ENCODE data around the gene TLNRD1.
A peak's percentile ranks its signal among the peaks of the same experiment; 100 is the strongest.

TLNRD1 gene

DNA sequence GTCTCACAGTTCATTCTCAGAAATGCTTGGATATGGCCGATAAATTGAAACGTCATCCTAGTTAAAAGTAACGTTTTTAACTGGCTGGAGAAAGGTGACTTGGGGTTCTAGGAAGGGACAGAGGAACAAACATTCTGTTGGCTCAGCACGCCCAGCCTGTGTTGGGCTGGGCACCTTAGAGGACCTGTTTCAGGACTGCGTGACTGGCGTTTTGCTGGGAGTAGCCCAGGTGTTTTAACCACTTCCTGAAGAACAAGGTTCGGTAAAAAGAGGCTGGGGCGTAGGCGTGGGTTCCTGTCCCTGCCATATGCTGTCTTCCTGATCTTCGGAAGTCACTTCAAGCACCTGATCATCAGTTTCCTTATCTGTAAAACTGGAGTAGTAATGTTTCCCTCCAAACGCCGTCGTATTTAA is 1.1 kb upstream of the TLNRD1 start:
- no peak for TF ChIP-seq JUND (IDR thresholded peaks at IDR 0.05; ENCODE audit: low read depth)

DNA sequence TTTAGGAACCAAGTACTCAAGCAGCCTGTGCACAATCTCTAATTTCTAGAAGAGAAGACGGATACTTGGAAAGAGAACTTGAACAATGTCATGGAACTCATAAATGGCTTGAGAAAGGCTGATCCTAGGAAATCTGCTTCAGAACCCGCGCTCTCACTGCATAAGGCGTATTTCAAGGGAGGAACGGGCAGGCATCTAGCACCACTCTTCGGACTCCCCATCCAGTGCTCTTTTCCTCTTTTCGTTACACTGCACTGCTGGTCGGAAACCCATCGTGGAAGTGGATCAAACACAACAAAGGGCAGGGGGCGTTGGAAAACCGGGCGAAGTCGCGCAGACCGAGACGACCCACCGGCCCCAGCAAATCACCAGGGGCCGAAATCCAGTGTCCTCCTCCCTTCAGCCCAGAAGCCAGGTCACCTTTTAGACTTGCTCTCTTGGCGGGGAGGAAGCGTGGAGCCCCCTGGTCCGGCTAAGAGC is 539 bp upstream of the TLNRD1 start:
- in situ Hi-C loops (cut with HindIII; ENCODE audit: low pct_unique_long_range_greater_than_20kb, low sequenced_read_pairs) = no loop called here
- no peak for TF ChIP-seq JUND (IDR thresholded peaks at IDR 0.05; ENCODE audit: low read depth)
- no peak for DNase-seq (ENCODE audit: low read depth in 1 of 2, low spot score in 1 of 2)

More for the DNA sequence above, 1.1 kb upstream of the TLNRD1 start:
- in situ Hi-C loops (cut with HindIII; ENCODE audit: low pct_unique_long_range_greater_than_20kb, low sequenced_read_pairs) = no loop called here
- peak; percentile 38 to 62 for DNase-seq (ENCODE audit: low read depth in 1 of 2, low spot score in 1 of 2)

DNA sequence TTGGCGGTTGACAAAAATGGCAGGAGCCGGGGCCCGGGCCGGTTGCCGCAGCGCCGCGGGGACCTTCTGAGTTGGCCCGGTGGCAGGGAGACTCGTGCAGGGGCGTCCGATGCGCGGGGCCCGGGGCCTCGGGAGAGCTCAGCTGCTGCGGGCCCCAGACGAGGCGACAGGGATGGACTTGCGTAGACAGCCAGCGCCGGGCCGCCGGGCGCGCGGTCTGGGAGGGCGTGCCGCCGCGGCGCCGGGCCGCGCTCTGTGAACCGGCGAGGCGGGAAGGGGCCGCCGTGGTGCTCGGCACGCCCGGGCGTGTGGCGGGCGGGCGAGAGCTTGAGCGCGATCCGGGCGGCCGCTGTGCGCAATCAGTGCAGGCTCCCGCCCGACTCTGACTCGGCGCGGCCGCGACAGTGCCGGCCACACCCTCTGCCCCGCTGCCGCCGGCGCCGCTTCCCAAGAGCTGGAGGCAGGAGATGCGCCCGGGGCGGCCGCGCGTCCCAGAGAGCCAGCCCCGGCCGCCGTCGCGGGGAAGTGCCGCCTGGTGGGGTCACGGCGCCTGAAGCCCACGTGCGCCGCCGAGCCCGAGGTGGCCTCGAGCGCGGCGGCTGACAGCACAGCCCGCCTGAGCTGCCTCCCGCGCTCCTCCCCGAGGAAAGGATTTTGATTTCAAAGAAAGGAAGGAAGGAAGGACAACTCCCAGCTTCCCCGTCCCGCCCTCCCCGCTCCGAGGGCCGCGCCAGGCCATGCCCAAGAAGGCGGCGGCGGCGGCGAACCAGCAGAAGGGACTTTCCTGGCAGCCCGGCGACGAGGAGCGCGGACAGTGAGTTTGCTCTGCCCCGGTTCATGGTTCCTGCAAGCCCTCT is 657 bp downstream of the TLNRD1 start:
- peak; percentile 46 to 51 for DNase-seq (ENCODE audit: low read depth in 1 of 2, low spot score in 1 of 2)
- TF ChIP-seq JUND (IDR thresholded peaks at IDR 0.05; ENCODE audit: low read depth) = no peak
- in situ Hi-C loops (cut with HindIII; ENCODE audit: low pct_unique_long_range_greater_than_20kb, low sequenced_read_pairs) = no loop called here

DNA sequence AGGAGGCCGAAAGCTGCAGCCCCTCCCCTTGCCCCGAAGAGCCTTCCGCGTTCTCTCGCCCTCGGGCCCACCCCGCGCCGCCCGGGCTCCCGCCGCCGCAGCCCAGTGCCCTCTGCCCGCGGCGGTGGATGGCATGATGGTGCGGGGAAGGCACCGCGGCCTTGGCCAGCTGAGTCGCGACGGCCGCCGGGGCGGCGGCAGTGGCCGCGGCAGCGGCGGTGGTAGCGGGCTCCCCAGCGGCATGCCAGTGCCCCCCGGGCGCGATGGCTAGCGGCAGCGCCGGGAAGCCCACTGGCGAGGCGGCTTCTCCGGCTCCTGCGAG is 1.2 kb downstream of the TLNRD1 start:
- in situ Hi-C loops (cut with HindIII; ENCODE audit: low pct_unique_long_range_greater_than_20kb, low sequenced_read_pairs) = no loop called here
- no peak for TF ChIP-seq JUND (IDR thresholded peaks at IDR 0.05; ENCODE audit: low read depth)
- DNase-seq (ENCODE audit: low read depth in 1 of 2, low spot score in 1 of 2) = no peak

DNA sequence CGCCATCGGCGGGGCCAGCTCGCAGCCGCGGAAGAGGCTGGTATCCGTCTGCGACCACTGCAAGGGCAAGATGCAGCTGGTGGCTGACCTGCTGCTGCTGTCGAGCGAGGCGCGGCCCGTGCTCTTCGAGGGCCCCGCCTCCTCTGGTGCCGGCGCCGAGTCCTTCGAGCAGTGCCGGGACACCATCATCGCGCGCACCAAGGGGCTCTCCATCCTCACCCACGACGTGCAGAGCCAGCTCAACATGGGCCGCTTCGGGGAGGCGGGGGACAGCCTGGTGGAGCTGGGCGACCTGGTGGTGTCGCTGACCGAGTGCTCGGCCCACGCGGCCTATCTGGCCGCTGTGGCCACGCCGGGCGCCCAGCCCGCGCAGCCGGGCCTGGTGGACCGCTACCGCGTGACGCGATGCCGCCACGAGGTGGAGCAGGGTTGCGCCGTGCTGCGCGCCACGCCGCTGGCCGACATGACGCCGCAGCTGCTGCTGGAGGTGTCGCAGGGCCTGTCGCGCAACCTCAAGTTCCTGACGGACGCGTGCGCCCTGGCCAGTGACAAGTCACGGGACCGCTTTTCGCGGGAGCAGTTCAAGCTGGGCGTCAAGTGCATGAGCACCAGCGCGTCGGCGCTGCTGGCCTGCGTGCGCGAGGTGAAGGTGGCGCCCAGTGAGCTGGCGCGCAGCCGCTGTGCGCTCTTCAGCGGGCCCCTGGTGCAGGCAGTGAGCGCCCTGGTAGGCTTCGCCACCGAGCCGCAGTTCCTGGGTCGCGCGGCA is 1.8 kb downstream of the TLNRD1 start:
- DNase-seq (ENCODE audit: low read depth in 1 of 2, low spot score in 1 of 2) = no peak
- no peak for TF ChIP-seq JUND (IDR thresholded peaks at IDR 0.05; ENCODE audit: low read depth)
- in situ Hi-C loops (cut with HindIII; ENCODE audit: low pct_unique_long_range_greater_than_20kb, low sequenced_read_pairs) = no loop called here

DNA sequence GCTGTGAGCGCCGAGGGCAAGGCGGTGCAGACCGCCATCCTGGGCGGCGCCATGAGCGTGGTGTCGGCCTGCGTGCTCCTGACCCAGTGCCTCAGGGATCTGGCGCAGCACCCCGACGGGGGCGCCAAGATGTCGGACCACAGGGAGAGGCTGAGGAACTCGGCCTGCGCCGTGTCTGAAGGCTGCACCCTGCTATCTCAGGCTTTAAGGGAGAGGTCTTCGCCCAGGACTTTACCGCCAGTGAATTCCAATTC is 2.3 kb downstream of the TLNRD1 start:
- in situ Hi-C loops (cut with HindIII; ENCODE audit: low pct_unique_long_range_greater_than_20kb, low sequenced_read_pairs) = no loop called here
- TF ChIP-seq JUND (IDR thresholded peaks at IDR 0.05; ENCODE audit: low read depth) = no peak
- DNase-seq (ENCODE audit: low read depth in 1 of 2, low spot score in 1 of 2) = no peak

DNA sequence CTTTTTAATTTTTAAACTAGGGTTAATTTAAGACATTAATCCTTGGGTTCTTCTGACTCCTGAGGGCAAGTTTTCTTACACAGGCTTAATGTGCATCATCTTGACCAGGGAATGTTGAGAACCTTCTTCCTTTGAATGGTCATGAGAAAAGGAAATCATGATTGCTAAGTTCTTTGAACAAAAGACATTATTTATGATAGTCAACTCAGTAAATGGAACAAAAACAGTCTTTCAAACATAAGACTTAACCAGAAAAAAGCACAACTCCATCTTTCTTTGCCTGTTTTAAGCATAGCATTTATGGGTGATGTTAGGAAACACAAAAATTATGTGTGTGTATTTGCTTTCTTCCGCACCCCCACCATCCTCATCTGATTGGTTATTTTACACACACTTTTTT is 5.4 kb downstream of the TLNRD1 start:
- in situ Hi-C loops (cut with HindIII; ENCODE audit: low pct_unique_long_range_greater_than_20kb, low sequenced_read_pairs) = no loop called here
- TF ChIP-seq JUND (IDR thresholded peaks at IDR 0.05; ENCODE audit: low read depth) = no peak
- no peak for DNase-seq (ENCODE audit: low read depth in 1 of 2, low spot score in 1 of 2)

DNA sequence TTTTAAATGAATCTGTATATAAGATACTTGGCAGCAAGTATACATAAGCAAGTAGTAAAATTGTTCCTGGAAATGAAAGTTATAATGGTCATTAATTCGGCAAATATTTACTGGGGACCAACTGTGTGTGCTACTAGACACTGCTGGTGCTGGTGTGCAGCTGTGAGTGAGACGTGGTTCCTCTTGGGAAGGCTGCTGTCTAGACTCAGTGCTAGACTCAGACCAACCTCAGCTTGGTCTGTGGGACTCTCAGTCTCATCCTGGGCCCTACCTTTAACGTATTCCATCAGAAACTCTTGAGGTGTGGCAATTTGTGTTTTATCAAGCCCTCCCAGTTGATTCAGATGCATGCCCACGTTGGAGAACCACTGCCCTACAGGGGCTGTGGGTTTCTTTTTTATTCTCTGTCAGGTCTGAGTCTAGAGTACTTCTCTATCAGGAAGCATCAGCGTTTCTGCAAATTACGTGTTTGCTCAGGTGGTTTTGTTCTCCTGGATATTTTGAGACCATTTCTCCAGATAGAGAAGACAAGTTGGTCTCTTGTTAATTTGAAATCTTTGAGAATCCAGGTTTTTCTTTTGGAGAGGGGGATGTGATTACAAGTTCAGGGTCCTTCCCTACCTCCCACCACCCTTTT is 6.8 kb downstream of the TLNRD1 start:
- in situ Hi-C loops (cut with HindIII; ENCODE audit: low pct_unique_long_range_greater_than_20kb, low sequenced_read_pairs) = no loop called here
- no peak for DNase-seq (ENCODE audit: low read depth in 1 of 2, low spot score in 1 of 2)
- TF ChIP-seq JUND (IDR thresholded peaks at IDR 0.05; ENCODE audit: low read depth) = no peak

DNA sequence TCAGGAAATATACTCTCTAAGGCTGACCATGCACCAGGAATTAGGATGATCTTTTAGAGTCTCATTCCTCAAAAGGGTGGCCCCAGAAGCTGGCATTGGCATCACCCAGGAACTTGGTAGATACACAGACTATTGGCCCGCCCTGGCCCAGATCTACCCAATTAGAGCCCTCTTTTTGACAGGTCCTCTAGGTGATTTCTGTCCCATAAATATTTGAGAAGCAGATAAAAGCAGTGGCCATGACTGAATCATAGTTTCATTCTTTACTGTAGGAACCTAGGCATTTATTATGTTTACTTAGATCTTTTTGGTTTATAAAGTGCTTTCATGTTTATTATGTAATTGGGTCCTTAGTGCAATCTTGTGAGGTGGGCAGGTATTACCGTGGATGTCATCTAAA is 7.6 kb downstream of the TLNRD1 start:
- DNase-seq (ENCODE audit: low read depth in 1 of 2, low spot score in 1 of 2) = no peak
- TF ChIP-seq JUND (IDR thresholded peaks at IDR 0.05; ENCODE audit: low read depth) = no peak
- in situ Hi-C loops (cut with HindIII; ENCODE audit: low pct_unique_long_range_greater_than_20kb, low sequenced_read_pairs) = no loop called here

DNA sequence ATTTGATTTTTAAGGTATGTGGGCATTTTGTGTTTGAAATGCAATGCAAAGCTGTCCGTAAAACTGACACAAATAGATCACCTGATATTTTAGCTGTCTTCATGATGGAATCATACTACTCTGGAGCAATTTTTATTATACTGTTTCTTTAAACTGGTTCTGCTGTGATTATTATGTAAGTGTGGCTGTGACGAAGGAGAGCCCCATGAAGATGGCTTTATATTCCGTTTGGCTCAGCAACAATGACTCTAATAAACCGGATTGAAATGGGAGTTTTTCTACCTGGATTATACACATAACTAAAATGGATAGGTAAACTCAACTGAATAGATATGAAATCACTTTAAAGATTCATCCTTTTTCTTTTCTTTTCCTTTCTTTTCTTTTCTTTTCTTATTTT is 9.4 kb downstream of the TLNRD1 start:
- DNase-seq (ENCODE audit: low read depth in 1 of 2, low spot score in 1 of 2) = no peak
- no peak for TF ChIP-seq JUND (IDR thresholded peaks at IDR 0.05; ENCODE audit: low read depth)
- in situ Hi-C loops (cut with HindIII; ENCODE audit: low pct_unique_long_range_greater_than_20kb, low sequenced_read_pairs) = no loop called here

DNA sequence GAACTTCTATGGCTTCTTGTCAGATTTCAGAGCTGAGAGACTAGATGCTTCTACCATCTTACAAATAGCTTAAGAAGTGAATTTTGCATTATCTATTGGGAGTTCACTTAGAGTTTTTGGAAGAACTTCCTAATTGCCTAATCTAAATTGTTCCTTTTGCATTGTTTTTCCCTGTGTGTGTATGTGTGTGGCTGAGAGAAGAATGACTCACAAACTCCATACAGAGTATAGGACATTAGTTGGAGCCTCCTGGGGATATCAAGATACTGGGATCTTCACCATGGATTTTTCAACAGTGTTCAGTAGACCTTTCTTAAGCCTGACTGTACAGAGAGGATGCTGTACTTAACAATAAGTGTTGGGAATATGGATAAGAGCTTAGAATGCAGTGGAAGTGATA is 10.9 kb downstream of the TLNRD1 start:
- DNase-seq (ENCODE audit: low read depth in 1 of 2, low spot score in 1 of 2) = no peak
- in situ Hi-C loops (cut with HindIII; ENCODE audit: low pct_unique_long_range_greater_than_20kb, low sequenced_read_pairs) = no loop called here
- no peak for TF ChIP-seq JUND (IDR thresholded peaks at IDR 0.05; ENCODE audit: low read depth)

DNA sequence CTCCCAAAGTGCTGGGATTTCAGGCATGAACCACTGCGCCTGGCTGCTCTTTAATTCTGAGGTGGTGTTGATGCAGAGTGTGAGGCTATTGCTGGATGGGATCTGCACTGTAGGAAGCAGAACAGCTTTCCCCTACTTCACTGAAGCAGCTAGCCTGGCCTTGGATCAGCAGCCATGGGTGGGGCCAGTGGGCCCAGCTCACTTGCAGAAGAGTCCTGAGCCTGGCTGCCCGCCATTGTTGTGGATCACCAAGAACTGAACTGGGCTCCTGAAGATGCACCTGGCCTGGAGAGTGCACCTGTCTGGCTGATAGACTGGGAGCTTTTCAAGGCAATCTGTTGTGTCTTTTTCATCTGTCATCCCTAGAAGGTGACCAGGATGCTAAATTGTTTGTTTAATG is 11.9 kb downstream of the TLNRD1 start:
- no peak for DNase-seq (ENCODE audit: low read depth in 1 of 2, low spot score in 1 of 2)
- in situ Hi-C loops (cut with HindIII; ENCODE audit: low pct_unique_long_range_greater_than_20kb, low sequenced_read_pairs) = no loop called here
- no peak for TF ChIP-seq JUND (IDR thresholded peaks at IDR 0.05; ENCODE audit: low read depth)

DNA sequence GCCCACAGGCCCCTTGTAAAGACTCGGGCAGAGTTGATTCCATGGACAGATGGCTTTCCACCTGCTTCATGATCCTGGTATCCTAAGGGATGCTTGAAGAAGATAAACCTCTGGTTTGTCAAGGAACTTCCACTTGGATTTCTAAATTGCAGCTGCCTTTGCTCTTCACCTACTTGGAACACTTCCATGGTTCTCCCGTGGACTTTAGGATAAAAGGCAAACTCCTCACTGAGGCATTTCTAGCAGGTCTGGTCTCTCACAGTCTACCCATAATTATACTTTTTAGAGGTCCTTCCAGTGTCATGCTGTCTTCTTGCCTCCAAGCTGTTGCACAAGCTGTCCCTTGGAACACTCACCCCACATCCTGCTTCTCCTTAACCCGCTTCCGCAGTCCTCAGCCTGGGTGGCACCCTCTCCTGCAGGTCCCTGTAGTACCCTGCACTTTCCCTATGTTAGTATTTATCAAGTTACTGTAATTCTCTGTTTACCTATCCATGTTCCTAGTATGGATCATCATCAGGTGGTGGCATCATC is 12.7 kb downstream of the TLNRD1 start:
- in situ Hi-C loops (cut with HindIII; ENCODE audit: low pct_unique_long_range_greater_than_20kb, low sequenced_read_pairs) = no loop called here
- TF ChIP-seq JUND (IDR thresholded peaks at IDR 0.05; ENCODE audit: low read depth) = no peak

More for the DNA sequence above, 12.7 kb downstream of the TLNRD1 start:
- no peak for DNase-seq (ENCODE audit: low read depth in 1 of 2, low spot score in 1 of 2)

All from T47D (cell line).